Skin epidermis (tissue), 12 donors: ENCODE data around the gene PDE3A.

Experiments used
- H3K27ac ChIP-seq, 21 experiments: fragments of 200-600 bp; sonication (generic) in 11 of 21; one replicate each; pipeline ENCODE4 v1.5.0; 2020; ENCODE audit warnings: mild to moderate bottlenecking in 3 of 21, inconsistent platforms in 2 of 21, moderate library complexity in 2 of 21
- H3K4me3 ChIP-seq, 7 experiments: fragments of 200-600 bp; sonication (generic) in 2 of 7; one replicate each; pipeline ENCODE4 v1.5.0; 2020; ENCODE audit warnings: inconsistent platforms in 2 of 7, mild to moderate bottlenecking in 2 of 7, moderate library complexity in 1 of 7

The PDE3A gene

GRCh38 chr12:20411345-20411744 lies 43.0 kb downstream of the PDE3A start:
- no peak overlapping the region for H3K4me3 ChIP-seq
- no peak overlapping the region for H3K27ac ChIP-seq

- no peak overlapping the region for H3K4me3 ChIP-seq
- no peak overlapping the region for H3K27ac ChIP-seq
Observed at GRCh38 chr12:20415028-20415427, 46.7 kb downstream of the PDE3A start.

GRCh38 chr12:20415641-20416040 lies 47.3 kb downstream of the PDE3A start:
- H3K27ac ChIP-seq: no peak overlapping the region
- no peak overlapping the region for H3K4me3 ChIP-seq

- H3K27ac ChIP-seq: no peak overlapping the region
- no peak overlapping the region for H3K4me3 ChIP-seq
Observed at GRCh38 chr12:20420557-20420956, 52.2 kb downstream of the PDE3A start.

GRCh38 chr12:20421421-20421820 lies 53.1 kb downstream of the PDE3A start:
- Histone ChIP-seq H3K27ac (no peak overlapping the region), H3K4me3 (no peak overlapping the region)

GRCh38 chr12:20423557-20423956 lies 55.2 kb downstream of the PDE3A start:
- H3K27ac ChIP-seq: no peak overlapping the region
- no peak overlapping the region for H3K4me3 ChIP-seq

GRCh38 chr12:20424841-20425240 lies 56.5 kb downstream of the PDE3A start:
- H3K4me3 ChIP-seq: no peak overlapping the region
- no peak overlapping the region for H3K27ac ChIP-seq

GRCh38 chr12:20426191-20426590 lies 57.9 kb downstream of the PDE3A start:
- no peak overlapping the region for H3K27ac ChIP-seq
- H3K4me3 ChIP-seq: no peak overlapping the region

- Histone ChIP-seq H3K27ac (peak overlapping the region in 1 of 21 experiments; percentile 7), H3K4me3 (no peak overlapping the region)
Observed at GRCh38 chr12:20426957-20427356, 58.6 kb downstream of the PDE3A start.

- Histone ChIP-seq H3K4me3 (no peak overlapping the region), H3K27ac (no peak overlapping the region)
Observed at GRCh38 chr12:20429852-20430251, 61.5 kb downstream of the PDE3A start.

GRCh38 chr12:20432290-20432689 lies 64.0 kb downstream of the PDE3A start:
- Histone ChIP-seq H3K4me3 (no peak overlapping the region), H3K27ac (no peak overlapping the region)

GRCh38 chr12:20434996-20435395 lies 66.7 kb downstream of the PDE3A start:
- no peak overlapping the region for H3K4me3 ChIP-seq
- H3K27ac ChIP-seq: no peak overlapping the region

GRCh38 chr12:20436316-20436715 lies 68.0 kb downstream of the PDE3A start:
- Histone ChIP-seq H3K4me3 (no peak overlapping the region), H3K27ac (no peak overlapping the region)

- Histone ChIP-seq H3K27ac (peak overlapping the region in 2 of 21 experiments; percentile 8 to 10), H3K4me3 (no peak overlapping the region)
Observed at GRCh38 chr12:20438299-20438779, 70.0 kb downstream of the PDE3A start.

GRCh38 chr12:20439626-20440025 lies 71.3 kb downstream of the PDE3A start:
- peak overlapping the region in 1 of 21 experiments; percentile 0 for H3K27ac ChIP-seq
- H3K4me3 ChIP-seq: no peak overlapping the region

GRCh38 chr12:20440408-20440807 lies 72.1 kb downstream of the PDE3A start:
- Histone ChIP-seq H3K27ac (peak overlapping the region in 2 of 21 experiments; percentile 0 to 49), H3K4me3 (no peak overlapping the region)

- Histone ChIP-seq H3K4me3 (no peak overlapping the region), H3K27ac (no peak overlapping the region)
Observed at GRCh38 chr12:20442322-20442721, 74.0 kb downstream of the PDE3A start.

- Histone ChIP-seq H3K27ac (no peak overlapping the region), H3K4me3 (no peak overlapping the region)
Observed at GRCh38 chr12:20443255-20443654, 74.9 kb downstream of the PDE3A start.

- no peak overlapping the region for H3K27ac ChIP-seq
- no peak overlapping the region for H3K4me3 ChIP-seq
Observed at GRCh38 chr12:20443792-20444191, 75.5 kb downstream of the PDE3A start.

- Histone ChIP-seq H3K4me3 (no peak overlapping the region), H3K27ac (no peak overlapping the region)
Observed at GRCh38 chr12:20444595-20445170, 76.3 kb downstream of the PDE3A start.

- Histone ChIP-seq H3K27ac (no peak overlapping the region), H3K4me3 (no peak overlapping the region)
Observed at GRCh38 chr12:20445687-20446086, 77.3 kb downstream of the PDE3A start.

- H3K4me3 ChIP-seq: no peak overlapping the region
- no peak overlapping the region for H3K27ac ChIP-seq
Observed at GRCh38 chr12:20446836-20447235, 78.5 kb downstream of the PDE3A start.
